DMS114 treated with DMSO at 0.1 percent for 48 hours (cell line): ENCODE data around the gene SRMS.

Experiments used
- DNase-seq: peaks from one replicate; lab custom pipeline; 2025; ENCODE audit not compliant: unreplicated experiment; lab: John Stamatoyannopoulos, UW

SRMS gene

GRCh38 chr20:63539441-63540370 is 7.8 kb downstream of the SRMS start:
- no peak for DNase-seq

- DNase-seq, result no peak
Observed at GRCh38 chr20:63539092-63539430, 8.5 kb downstream of the SRMS start.

GRCh38 chr20:63538204-63539091 is 9.1 kb downstream of the SRMS start:
- no peak for DNase-seq

- peak; percentile 45 for DNase-seq
Observed at GRCh38 chr20:63537525-63538203, 9.9 kb downstream of the SRMS start.

- no peak for DNase-seq
Observed at GRCh38 chr20:63536997-63537524, 10.5 kb downstream of the SRMS start, which contains the start of gene PTK6. Gene PTK6, minus strand, starts transcription at chr20:63537376. Its CDS starts 62 bp downstream, at chr20:63537314.

- DNase-seq, result no peak
Observed at GRCh38 chr20:63536241-63536977, 11.1 kb downstream of the SRMS start.

GRCh38 chr20:63534831-63535651 is 12.5 kb downstream of the SRMS start:
- DNase-seq, result no peak

GRCh38 chr20:63534427-63534830 is 13.1 kb downstream of the SRMS start:
- DNase-seq, result no peak

- DNase-seq, result no peak
Observed at GRCh38 chr20:63533871-63534393, 13.6 kb downstream of the SRMS start.

GRCh38 chr20:63533388-63533787 is 14.2 kb downstream of the SRMS start:
- DNase-seq, result no peak

- no peak for DNase-seq
Observed at GRCh38 chr20:63532449-63532971, 15.0 kb downstream of the SRMS start.

GRCh38 chr20:63531686-63532448 is 15.7 kb downstream of the SRMS start:
- no peak for DNase-seq

GRCh38 chr20:63530788-63531160 is 16.8 kb downstream of the SRMS start:
- no peak for DNase-seq

- DNase-seq, result no peak
Observed at GRCh38 chr20:63529861-63530787, 17.4 kb downstream of the SRMS start.

GRCh38 chr20:63529180-63529860 is 18.2 kb downstream of the SRMS start:
- no peak for DNase-seq

- no peak for DNase-seq
Observed at GRCh38 chr20:63527184-63527583, 20.4 kb downstream of the SRMS start.

- DNase-seq, result no peak
Observed at GRCh38 chr20:63525971-63526370, 21.6 kb downstream of the SRMS start.
